Measurements from ENCODE around the gene ADAMTSL2. TPM values are rescaled to one million over a fixed set of nuclear protein-coding genes. Genes with fewer than 3 reads are reported as not detected.
A peak's percentile ranks its signal among the peaks of the same experiment; 100 is the strongest.

ADAMTSL2 gene
- total and polyA plus RNA-seq, 12 donors: 1.00 to 138 (median 56.8) TPM

- intact Hi-C loops (cut with DNase I): no loop called here
- 85 to 89% (median 87%) methylated on average over 17 to 23 of the region's 23 CpGs for WGBS, 4 donors
- TF ChIP-seq, protein P1, sequence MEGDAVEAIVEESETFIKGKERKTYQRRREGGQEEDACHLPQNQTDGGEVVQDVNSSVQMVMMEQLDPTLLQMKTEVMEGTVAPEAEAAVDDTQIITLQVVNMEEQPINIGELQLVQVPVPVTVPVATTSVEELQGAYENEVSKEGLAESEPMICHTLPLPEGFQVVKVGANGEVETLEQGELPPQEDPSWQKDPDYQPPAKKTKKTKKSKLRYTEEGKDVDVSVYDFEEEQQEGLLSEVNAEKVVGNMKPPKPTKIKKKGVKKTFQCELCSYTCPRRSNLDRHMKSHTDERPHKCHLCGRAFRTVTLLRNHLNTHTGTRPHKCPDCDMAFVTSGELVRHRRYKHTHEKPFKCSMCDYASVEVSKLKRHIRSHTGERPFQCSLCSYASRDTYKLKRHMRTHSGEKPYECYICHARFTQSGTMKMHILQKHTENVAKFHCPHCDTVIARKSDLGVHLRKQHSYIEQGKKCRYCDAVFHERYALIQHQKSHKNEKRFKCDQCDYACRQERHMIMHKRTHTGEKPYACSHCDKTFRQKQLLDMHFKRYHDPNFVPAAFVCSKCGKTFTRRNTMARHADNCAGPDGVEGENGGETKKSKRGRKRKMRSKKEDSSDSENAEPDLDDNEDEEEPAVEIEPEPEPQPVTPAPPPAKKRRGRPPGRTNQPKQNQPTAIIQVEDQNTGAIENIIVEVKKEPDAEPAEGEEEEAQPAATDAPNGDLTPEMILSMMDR (IDR thresholded peaks at IDR 0.05): no peak
- no peak for TF ChIP-seq POLR2A (IDR thresholded peaks at IDR 0.05)
- H3K9me3 ChIP-seq (replicated peaks in 1 of 3): no peaks in the 10 kb centered on the region
- no peaks in the 10 kb centered on the region for H3K27me3 ChIP-seq
- H3K36me3 ChIP-seq (replicated peaks in 1 of 2): no peaks in the 10 kb centered on the region
- H3K4me1 ChIP-seq (replicated peaks in 1 of 2): no peaks in the 10 kb centered on the region
- peak overlapping the region in 1 of 5 donors; percentile 86 for H3K27ac ChIP-seq
- no peak overlapping the region for H3K4me3 ChIP-seq
- no peak for DNase-seq
Measured at GRCh38 chr9:133493845-133494540, 40.5 kb upstream of the ADAMTSL2 start.

DNA sequence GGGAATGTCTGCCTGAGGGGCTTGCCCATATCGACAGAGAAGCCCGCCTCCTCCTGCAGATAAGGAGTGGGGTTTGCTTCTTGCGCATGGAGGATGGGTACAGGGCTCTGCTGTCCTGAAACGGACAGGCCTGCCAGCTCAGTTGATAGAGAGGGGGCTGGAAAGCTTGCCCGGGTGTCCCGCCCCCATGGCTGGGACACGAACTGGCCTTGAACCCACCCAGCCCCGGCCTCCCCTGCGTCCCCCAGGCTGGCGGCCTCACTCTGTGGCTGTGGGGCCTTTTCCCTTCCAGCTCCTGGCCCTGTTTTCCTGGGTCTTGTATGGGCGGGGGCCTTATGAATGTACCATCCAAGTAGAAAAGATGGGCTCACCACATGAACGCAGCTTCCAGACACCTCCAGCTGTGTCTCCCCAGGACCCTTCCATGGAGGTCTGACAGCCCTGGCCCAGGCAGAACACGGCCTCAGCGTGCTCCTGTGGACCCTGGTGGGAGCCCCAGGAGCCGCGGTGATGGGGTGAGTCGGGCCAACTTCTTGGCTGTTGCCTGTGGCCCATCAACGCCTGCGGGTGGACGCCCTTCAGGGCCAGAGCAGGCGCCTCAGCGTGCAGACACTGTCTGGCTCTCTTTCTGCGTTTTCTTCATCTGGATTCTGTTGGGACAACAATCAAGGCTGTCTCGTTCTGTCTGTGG lies 39.7 kb upstream of the ADAMTSL2 start:
- Histone ChIP-seq H3K4me3 (no peak overlapping the region), H3K4me1 (replicated peaks in 1 of 2) (no peaks in the 10 kb centered on the region), H3K27ac (peak overlapping the region in 1 of 5 donors; percentile 86), H3K27me3 (no peaks in the 10 kb centered on the region), H3K36me3 (replicated peaks in 1 of 2) (no peaks in the 10 kb centered on the region), H3K9me3 (replicated peaks in 1 of 3) (no peaks in the 10 kb centered on the region)
- 65 to 86% (median 77%) methylated on average over 11 to 24 of the region's 24 CpGs for WGBS, 4 donors
- DNase-seq: no peak
- TF ChIP-seq, protein P1 (IDR thresholded peaks at IDR 0.05): no peak
- no peak for TF ChIP-seq POLR2A (IDR thresholded peaks at IDR 0.05)
- intact Hi-C loops (cut with DNase I): no loop called here

GRCh38 chr9:133495327-133496293 lies 38.9 kb upstream of the ADAMTSL2 start:
- H3K27ac ChIP-seq: peak overlapping the region in 1 of 5 donors; percentile 63
- H3K4me1 ChIP-seq (replicated peaks in 1 of 2): no peaks in the 10 kb centered on the region
- no peaks in the 10 kb centered on the region for H3K36me3 ChIP-seq (replicated peaks in 1 of 2)
- H3K9me3 ChIP-seq (replicated peaks in 1 of 3): no peaks in the 10 kb centered on the region
- WGBS, 4 donors: 86 to 92% (median 90%) methylated on average over 21 to 24 of the region's 24 CpGs
- no peak for DNase-seq
- H3K4me3 ChIP-seq: no peak overlapping the region
- TF ChIP-seq, protein P1 (IDR thresholded peaks at IDR 0.05): no peak
- TF ChIP-seq POLR2A (IDR thresholded peaks at IDR 0.05): no peak
- intact Hi-C loops (cut with DNase I): no loop called here
- no peaks in the 10 kb centered on the region for H3K27me3 ChIP-seq
